Testis (tissue), 3 donors: Measurements from ENCODE around the gene IRF9. TPM values are rescaled to one million over a fixed set of nuclear protein-coding genes. Genes with fewer than 3 reads are reported as not detected.

Experiments used
- DNase-seq: peaks from one replicate; pipeline ENCODE4 v3.0.0-alpha.2; 2019
- H3K27ac ChIP-seq, 2 donors: fragments of 200-600 bp; sonication (generic); one replicate each; pipeline ENCODE4 v1.5.1; 2019
- H3K27me3 ChIP-seq: fragments of 200-600 bp; sonication (generic); one replicate; pipeline ENCODE4 v1.5.1; 2019
- H3K36me3 ChIP-seq: fragments of 200-600 bp; sonication (generic); one replicate; pipeline ENCODE4 v1.5.1; 2017; ENCODE audit warnings: low read depth; ENCODE audit errors: missing control alignments
- H3K4me1 ChIP-seq: fragments of 200-600 bp; sonication (generic); one replicate; pipeline ENCODE4 v1.5.1; 2019
- H3K4me3 ChIP-seq, 2 donors: fragments of 200-600 bp; sonication (generic); one replicate each; pipeline ENCODE4 v1.5.1; 2017 to 2019
- H3K9me3 ChIP-seq: fragments of 200-600 bp; sonication (generic); one replicate; pipeline ENCODE4 v1.5.1; 2017
- POLR2A ChIP-seq: fragments of 450-650 bp; IDR thresholded peaks from one replicate; pipeline ENCODE4 v1.6.1; 2017; ENCODE audit warnings: antibody characterized with exemption, mild to moderate bottlenecking, moderate library complexity
- WGBS, 2 donors: methylation state at CpG; one replicate each; pipeline ENCODE4 v1.1.5; 2018; 5-methylcytosine and 5-hydroxymethylcytosine counted together
- intact Hi-C: fragments of 100-400 bp; cut with DNase I; formaldehyde crosslinking; loops from one replicate; pipeline ENCODE4 v1.15.1; 2023; ENCODE audit warnings: low total_unique reads
- polyA plus RNA-seq: library from polyadenylated mRNA; stranded (reverse); fragments of 350-450 nt; fragmentation: Illumina TruSeq; extraction: RNeasy Lipid Tissue Mini Kit (QIAGEN cat#74804); gene quantifications from one replicate; pipeline ENCODE4 v1.2.3, GENCODE V29; 2014; ENCODE audit warnings: low read depth, low replicate concordance; ENCODE audit not compliant: insufficient read depth
- total RNA-seq, 2 donors: library from RNA; depleted of rRNA; stranded (reverse); fragments of >200 nt; gene quantifications; one replicate each; pipeline ENCODE4 v1.2.3, GENCODE V29; 2016
- TF ChIP-seq, protein P1 (sequence below), 3 experiments: fragments of 450-650 bp in 2 of 3; fragments of 200-600 bp in 1 of 3; sonication (generic) in 1 of 3; IDR thresholded peaks; one replicate each; pipeline ENCODE4 v1.5.1; 2016 to 2019; ENCODE audit warnings: antibody characterized with exemption in 3 of 3, mild to moderate bottlenecking in 2 of 3, moderate library complexity in 1 of 3

IRF9 gene
- total and polyA plus RNA-seq, 3 donors from 2014 or later: 45.7 to 74.8 (median 56.2) TPM

DNA sequence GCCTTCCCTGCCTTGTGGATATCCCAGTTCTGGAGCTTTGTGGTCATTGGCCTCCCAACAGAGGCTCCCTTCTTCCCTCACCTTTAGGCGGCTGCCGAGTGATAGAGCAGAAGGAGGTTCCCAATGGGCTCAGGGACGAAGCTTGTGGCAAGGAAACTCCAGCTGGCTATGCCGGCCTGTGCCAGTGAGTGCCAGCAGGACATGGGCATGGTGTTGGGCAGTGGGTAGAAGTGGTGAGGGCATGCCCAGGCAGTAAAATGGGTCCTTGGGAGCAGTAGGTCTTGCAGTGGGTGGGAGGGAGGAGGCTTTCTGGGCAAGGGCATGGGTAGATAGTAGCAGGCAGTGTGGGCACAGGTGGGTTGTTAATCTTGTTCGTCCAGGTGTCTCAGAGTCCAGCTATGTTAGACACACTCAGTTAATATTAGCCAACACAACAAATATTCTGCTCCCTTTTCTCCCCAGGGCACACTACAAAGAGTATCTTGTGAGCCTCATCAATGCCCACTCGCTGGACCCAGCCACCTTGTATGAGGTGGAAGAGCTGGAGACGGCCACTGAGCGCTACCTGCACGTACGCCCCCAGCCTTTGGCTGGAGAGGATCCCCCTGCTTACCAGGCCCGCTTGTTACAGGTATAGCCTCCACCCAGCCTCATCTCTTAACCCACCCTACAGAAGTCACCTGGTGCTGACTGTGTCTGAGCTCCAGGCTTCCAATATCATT lies 1.1 kb upstream of the IRF9 start:
- no peak for DNase-seq
- Histone ChIP-seq H3K27me3 (no peaks in the 10 kb centered on the region), H3K4me3 (no peak overlapping the region), H3K4me1 (peaks cover 16% of the 10 kb centered on the region), H3K27ac (peak overlapping the region in 1 of 2 donors; percentile 96), H3K9me3 (no peaks in the 10 kb centered on the region), H3K36me3 (no peaks in the 10 kb centered on the region)
- intact Hi-C loops: no loop called here
- 81 to 93% methylated on average over 10 to 11 of the region's 11 CpGs for WGBS, 2 donors
- TF ChIP-seq, protein P1, sequence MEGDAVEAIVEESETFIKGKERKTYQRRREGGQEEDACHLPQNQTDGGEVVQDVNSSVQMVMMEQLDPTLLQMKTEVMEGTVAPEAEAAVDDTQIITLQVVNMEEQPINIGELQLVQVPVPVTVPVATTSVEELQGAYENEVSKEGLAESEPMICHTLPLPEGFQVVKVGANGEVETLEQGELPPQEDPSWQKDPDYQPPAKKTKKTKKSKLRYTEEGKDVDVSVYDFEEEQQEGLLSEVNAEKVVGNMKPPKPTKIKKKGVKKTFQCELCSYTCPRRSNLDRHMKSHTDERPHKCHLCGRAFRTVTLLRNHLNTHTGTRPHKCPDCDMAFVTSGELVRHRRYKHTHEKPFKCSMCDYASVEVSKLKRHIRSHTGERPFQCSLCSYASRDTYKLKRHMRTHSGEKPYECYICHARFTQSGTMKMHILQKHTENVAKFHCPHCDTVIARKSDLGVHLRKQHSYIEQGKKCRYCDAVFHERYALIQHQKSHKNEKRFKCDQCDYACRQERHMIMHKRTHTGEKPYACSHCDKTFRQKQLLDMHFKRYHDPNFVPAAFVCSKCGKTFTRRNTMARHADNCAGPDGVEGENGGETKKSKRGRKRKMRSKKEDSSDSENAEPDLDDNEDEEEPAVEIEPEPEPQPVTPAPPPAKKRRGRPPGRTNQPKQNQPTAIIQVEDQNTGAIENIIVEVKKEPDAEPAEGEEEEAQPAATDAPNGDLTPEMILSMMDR (IDR thresholded peaks at IDR 0.05): no peak
- TF ChIP-seq POLR2A: no peak

DNA sequence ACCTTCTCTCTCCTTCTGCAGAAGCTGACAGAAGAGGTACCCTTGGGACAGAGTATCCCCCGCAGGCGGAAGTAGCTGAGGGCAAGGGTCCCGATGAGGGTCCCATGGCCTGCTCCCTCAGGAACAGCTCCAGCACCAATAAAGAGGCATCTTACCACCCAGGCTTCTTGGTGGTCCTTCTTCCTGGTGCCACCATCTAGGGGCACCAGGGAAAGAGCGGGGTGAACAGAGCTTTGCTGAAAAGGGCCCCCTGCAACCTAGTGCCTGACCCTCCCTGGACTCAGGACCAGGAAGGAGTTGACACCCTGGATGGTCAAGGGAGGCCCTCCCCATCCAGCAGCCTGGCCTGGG lies 591 bp upstream of the IRF9 start:
- 72 to 95% methylated on average over 2 to 4 of the region's 4 CpGs for WGBS, 2 donors
- no peak for DNase-seq
- peak overlapping the region; percentile 95 to 96 for H3K27ac ChIP-seq
- H3K4me1 ChIP-seq: peaks cover 16% of the 10 kb centered on the region
- no peaks in the 10 kb centered on the region for H3K9me3 ChIP-seq
- TF ChIP-seq, protein P1 (IDR thresholded peaks at IDR 0.05): no peak
- TF ChIP-seq POLR2A: no peak
- no peaks in the 10 kb centered on the region for H3K36me3 ChIP-seq
- H3K27me3 ChIP-seq: no peaks in the 10 kb centered on the region
- H3K4me3 ChIP-seq: no peak overlapping the region
- intact Hi-C loops: no loop called here

DNA sequence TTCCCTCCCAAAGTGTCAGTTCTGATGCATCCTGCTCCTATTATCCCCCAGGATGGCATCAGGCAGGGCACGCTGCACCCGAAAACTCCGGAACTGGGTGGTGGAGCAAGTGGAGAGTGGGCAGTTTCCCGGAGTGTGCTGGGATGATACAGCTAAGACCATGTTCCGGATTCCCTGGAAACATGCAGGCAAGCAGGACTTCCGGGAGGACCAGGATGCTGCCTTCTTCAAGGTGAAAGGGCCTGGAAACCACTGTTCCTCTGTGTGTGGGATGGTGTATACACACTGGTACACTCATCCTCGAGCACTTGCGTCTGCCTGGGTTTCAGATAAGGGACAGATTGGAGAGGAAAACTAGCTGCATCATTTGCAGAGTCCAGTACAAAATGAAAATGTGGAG lies 1.0 kb downstream of the IRF9 start:
- DNase-seq: no peak
- peak overlapping the region; percentile 95 to 96 for H3K27ac ChIP-seq
- H3K9me3 ChIP-seq: no peaks in the 10 kb centered on the region
- peak overlapping the region; percentile 63 to 66 for H3K4me3 ChIP-seq
- H3K4me1 ChIP-seq: peaks cover 16% of the 10 kb centered on the region
- intact Hi-C loops: no loop called here
- no peaks in the 10 kb centered on the region for H3K36me3 ChIP-seq
- TF ChIP-seq, protein P1 (IDR thresholded peaks at IDR 0.05): no peak
- no peak for TF ChIP-seq POLR2A
- no peaks in the 10 kb centered on the region for H3K27me3 ChIP-seq
- 25 to 30% methylated on average over 8 of the region's 8 CpGs for WGBS, 2 donors

DNA sequence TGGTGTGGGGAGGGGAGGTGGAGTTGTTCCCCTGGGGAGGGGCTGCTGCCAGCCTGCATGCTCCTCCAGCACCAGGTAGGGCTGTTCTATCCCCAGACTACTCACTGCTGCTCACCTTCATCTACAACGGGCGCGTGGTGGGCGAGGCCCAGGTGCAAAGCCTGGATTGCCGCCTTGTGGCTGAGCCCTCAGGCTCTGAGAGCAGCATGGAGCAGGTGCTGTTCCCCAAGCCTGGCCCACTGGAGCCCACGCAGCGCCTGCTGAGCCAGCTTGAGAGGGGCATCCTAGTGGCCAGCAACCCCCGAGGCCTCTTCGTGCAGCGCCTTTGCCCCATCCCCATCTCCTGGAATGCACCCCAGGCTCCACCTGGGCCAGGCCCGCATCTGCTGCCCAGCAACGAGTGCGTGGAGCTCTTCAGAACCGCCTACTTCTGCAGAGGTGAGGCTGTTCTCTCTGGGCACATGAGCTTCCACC lies 3.5 kb downstream of the IRF9 start:
- Histone ChIP-seq H3K27ac (no peak overlapping the region), H3K36me3 (no peaks in the 10 kb centered on the region)
- 93 to 96% methylated on average over 8 to 14 of the region's 14 CpGs for WGBS, 2 donors

More for the DNA sequence above, 3.5 kb downstream of the IRF9 start:
- Histone ChIP-seq H3K4me1 (peaks cover 16% of the 10 kb centered on the region), H3K27me3 (no peaks in the 10 kb centered on the region), H3K4me3 (no peak overlapping the region), H3K9me3 (no peaks in the 10 kb centered on the region)
- TF ChIP-seq POLR2A: no peak
- TF ChIP-seq, protein P1 (IDR thresholded peaks at IDR 0.05): no peak
- intact Hi-C loops: no loop called here
- DNase-seq: no peak
